ENCODE measurements around the gene ASB1.

DNA sequence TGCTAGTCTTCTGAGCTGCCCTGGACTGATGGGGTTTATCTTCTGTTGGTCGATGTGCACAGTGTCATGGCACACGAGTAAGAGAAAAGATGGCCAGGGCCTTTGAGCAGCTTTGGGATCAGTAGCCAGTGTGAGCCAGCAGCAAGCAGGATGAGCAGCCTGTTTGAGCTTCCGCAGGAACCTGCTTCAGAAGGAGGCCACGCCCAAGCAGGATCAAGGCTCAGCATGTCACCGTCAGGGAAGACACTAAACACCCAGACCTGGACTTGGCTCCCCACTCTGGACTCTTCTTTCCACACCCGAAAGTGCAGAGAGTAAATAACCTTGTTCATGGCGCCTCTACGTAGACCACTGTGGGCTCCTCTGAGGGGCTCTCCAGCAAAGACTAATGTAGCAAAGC is 25.2 kb upstream of the ASB1 start:
- TF ChIP-seq CTCF (IDR thresholded peaks at IDR 0.05; ENCODE audit: insufficient read depth, low read length, poor library complexity, severe bottlenecking) (no peak), EZH2phosphoT487 (conservative IDR thresholded peaks at IDR 0.05; ENCODE audit: low read length) (no peak)

Data from SU-DHL-6 (cell line).